ENCODE results near the gene IL23R.

DNA sequence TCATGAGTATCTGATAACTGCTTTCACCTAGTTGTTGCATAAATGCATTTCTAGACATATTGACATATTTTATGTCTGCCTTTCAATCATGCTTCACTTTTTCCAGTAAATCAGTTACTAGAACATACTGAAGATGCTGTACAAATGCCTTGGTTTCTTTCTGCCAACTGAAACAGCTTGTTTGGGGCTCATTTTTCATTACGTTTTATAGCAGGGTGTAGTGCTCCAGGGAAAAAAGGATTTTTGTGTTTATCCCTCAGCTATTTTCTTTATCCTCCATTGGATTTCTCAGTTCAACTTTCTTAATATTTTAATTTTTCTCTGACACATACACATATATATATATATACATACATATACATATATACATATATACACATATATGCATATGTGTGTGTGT, 51.7 kb downstream of the IL23R start:
- TF ChIP-seq, protein P1, sequence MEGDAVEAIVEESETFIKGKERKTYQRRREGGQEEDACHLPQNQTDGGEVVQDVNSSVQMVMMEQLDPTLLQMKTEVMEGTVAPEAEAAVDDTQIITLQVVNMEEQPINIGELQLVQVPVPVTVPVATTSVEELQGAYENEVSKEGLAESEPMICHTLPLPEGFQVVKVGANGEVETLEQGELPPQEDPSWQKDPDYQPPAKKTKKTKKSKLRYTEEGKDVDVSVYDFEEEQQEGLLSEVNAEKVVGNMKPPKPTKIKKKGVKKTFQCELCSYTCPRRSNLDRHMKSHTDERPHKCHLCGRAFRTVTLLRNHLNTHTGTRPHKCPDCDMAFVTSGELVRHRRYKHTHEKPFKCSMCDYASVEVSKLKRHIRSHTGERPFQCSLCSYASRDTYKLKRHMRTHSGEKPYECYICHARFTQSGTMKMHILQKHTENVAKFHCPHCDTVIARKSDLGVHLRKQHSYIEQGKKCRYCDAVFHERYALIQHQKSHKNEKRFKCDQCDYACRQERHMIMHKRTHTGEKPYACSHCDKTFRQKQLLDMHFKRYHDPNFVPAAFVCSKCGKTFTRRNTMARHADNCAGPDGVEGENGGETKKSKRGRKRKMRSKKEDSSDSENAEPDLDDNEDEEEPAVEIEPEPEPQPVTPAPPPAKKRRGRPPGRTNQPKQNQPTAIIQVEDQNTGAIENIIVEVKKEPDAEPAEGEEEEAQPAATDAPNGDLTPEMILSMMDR (IDR thresholded peaks at IDR 0.05 in 4 of 5, conservative IDR thresholded peaks at IDR 0.05 in 1 of 5), result no peak
- no peak for TF ChIP-seq POLR2A (IDR thresholded peaks at IDR 0.05)

Measured in gastrocnemius medialis (tissue), 4 donors.